GM10266 (cell line): ENCODE results near the gene PIP4K2A.

Experiments
- DNase-seq: peaks from one replicate; pipeline ENCODE4 v3.0.0; 2012; ENCODE audit errors: extremely low spot score
- CTCF ChIP-seq: IDR thresholded peaks from 2 replicates; pipeline ENCODE4 v1.5.1; 2012; ENCODE audit warnings: mild to moderate bottlenecking, low read depth; ENCODE audit not compliant: control insufficient read depth, insufficient read depth; ENCODE audit errors: missing control alignments

Gene PIP4K2A

GRCh38 chr10:22657024-22657423 lies 57.4 kb downstream of the PIP4K2A start:
- no peak for DNase-seq
- no peak for TF ChIP-seq CTCF

- TF ChIP-seq CTCF: no peak
- DNase-seq: no peak
Observed at GRCh38 chr10:22656036-22656435, 58.3 kb downstream of the PIP4K2A start.

- no peak for TF ChIP-seq CTCF
- no peak for DNase-seq
Observed at GRCh38 chr10:22655312-22655981, 58.9 kb downstream of the PIP4K2A start.

GRCh38 chr10:22652988-22653481 lies 61.3 kb downstream of the PIP4K2A start:
- no peak for TF ChIP-seq CTCF
- DNase-seq: no peak

GRCh38 chr10:22651276-22651980 lies 63.0 kb downstream of the PIP4K2A start:
- DNase-seq: no peak
- TF ChIP-seq CTCF: no peak

- TF ChIP-seq CTCF: no peak
Observed at GRCh38 chr10:22649994-22650393, 64.4 kb downstream of the PIP4K2A start.

GRCh38 chr10:22649390-22649841 lies 65.0 kb downstream of the PIP4K2A start:
- DNase-seq: no peak
- TF ChIP-seq CTCF: no peak

More at GRCh38 chr10:22649994-22650393, 64.4 kb downstream of the PIP4K2A start:
- no peak for DNase-seq
